HG02588 (cell line): ENCODE data around the gene RHBDF1.
"Not testable (repeated sequence)": the region's sequence is repeated elsewhere in the genome, so short reads cannot be mapped to it uniquely, and the experiment has no call there.

ENCODE experiments used
- ATAC-seq: cut with Tn5 transposase; IDR thresholded peaks from one replicate; pipeline ENCODE4 v1.9.1; 2021; ENCODE audit warnings: mild to moderate bottlenecking, moderate library complexity; ENCODE audit not compliant: unreplicated experiment

The RHBDF1 gene

DNA sequence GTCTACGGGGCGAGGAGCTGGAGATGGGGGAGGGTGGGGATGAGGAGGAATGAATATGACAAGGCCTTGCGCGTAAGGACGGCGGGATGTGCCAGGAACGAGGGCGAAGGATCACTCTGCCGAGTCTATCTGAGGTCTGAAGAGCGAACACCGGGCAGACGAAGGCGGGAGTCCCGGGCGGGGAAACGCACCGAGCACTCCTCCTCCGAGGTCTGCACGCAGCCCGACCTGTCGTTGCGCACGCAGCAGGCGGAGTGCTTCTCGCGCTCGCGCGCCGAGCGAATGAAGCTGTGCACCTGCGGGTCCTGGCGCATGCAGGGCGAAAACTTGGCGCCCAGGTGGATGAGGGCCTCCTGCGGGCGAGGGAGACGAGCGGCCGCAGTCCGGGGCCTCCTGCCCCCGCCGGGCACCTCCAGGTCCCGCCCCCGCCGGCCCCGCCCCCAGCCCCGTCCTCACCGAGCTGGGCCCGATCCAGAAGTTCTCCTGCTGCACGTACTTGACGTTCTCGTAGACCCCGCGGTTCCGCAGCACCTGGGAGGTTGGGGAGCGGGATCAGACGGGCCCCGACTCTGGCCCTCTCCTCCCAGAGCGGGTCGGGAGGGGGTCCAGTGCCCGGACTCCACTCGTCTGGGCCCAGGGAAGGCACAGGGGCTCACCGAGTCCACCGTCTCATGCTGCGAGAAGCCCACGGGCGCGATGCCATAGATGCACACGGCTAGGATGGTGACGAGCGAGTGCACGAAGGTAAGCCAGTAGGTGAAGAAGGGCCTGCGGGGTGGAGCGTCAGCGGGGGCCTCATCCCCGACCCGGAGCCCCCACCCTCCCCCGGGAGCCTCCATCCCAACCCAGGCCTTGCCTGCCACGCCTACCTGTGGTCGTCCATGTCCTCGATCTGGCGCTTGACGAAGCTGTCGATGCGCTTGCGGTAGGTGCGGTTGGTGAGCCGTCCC is 11.2 kb downstream of the RHBDF1 start:
- no peak for ATAC-seq

GRCh38 chr16:60166-60565 is 12.3 kb downstream of the RHBDF1 start:
- no peak for ATAC-seq

GRCh38 chr16:59440-60059 is 12.9 kb downstream of the RHBDF1 start:
- ATAC-seq = no peak

GRCh38 chr16:58491-59439 is 13.7 kb downstream of the RHBDF1 start:
- no peak for ATAC-seq

DNA sequence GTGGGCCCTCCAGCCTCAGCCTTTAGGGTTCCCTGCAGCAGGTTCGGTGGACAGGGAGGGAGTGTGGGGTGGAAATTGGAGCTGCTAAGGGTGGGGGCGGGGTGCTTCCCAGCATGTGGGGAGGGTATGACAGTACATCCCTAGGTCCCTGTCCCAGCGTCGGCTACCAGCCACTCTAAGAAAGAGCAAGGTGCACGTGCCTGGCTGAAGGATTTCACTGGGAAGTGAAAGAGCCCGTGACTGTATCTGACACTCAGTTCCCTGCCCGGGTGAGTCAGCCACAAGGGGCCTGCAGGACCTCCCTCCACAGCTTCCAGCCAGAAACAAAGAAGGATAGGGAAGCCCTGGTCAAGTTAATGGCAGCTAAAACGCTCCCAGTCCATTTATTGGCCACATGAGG is 14.7 kb downstream of the RHBDF1 start:
- ATAC-seq = no peak

- no peak for ATAC-seq
Measured at GRCh38 chr16:56231-56927, 16.1 kb downstream of the RHBDF1 start.

GRCh38 chr16:55571-56136 is 16.8 kb downstream of the RHBDF1 start:
- ATAC-seq = no peak

GRCh38 chr16:54237-54581 is 18.2 kb downstream of the RHBDF1 start:
- no peak for ATAC-seq

- ATAC-seq = peak; percentile 91
Measured at GRCh38 chr16:53346-54236, 18.8 kb downstream of the RHBDF1 start, which contains the start of the genes POLR3K and SNRNP25. Gene POLR3K (minus strand): TSS chr16:53608. CDS start chr16:53586, 22 bp downstream. Gene SNRNP25 (plus strand): TSS chr16:53828. CDS start chr16:54017, 189 bp downstream.

- ATAC-seq = no peak
Measured at GRCh38 chr16:50769-51591, 21.5 kb downstream of the RHBDF1 start.

GRCh38 chr16:47234-47633 is 25.2 kb downstream of the RHBDF1 start:
- ATAC-seq = no peak

GRCh38 chr16:46510-46909 is 25.9 kb downstream of the RHBDF1 start:
- ATAC-seq = not testable (repeated sequence)

- no peak for ATAC-seq
Measured at GRCh38 chr16:45454-45853, 27.0 kb downstream of the RHBDF1 start.

GRCh38 chr16:44655-45054 is 27.8 kb downstream of the RHBDF1 start:
- no peak for ATAC-seq

DNA sequence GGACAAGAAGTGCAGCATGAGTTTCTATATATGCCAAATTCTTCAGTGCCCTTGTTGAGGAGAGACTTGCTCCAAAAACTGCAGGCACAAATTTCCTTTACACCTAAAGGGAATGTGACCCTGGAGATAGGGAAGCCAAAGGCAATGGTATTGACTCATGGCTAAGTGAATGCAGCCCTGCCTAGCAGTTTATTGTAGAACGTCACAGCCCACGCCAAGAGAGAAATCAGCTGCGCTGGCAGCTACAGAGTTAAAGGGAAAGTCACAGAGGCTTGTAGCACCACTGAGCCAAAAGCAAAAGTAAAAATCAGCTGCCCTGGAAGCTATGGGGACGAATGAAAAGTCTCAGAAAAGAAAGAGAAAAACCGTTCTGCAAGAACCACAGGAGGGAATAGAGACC is 29.1 kb downstream of the RHBDF1 start:
- ATAC-seq = no peak

DNA sequence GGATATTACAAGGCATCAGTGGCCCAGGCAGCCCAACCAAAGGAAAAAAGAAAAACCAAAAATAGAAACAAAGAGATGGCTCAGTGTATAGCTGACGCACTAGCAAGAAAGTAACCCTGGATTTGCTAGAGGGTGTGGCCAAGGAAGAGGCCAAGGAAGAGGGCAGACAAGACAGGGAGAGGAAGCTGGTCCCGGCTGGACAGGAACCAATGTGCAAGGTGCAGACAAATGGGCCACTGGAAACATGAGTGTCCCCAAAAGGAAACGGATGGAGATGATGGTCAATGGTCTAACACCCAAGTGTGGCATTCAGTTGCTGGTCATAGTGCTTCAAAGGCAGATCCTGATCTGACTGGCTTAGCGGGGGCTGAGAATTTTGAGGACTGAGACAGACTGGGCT is 29.7 kb downstream of the RHBDF1 start:
- no peak for ATAC-seq

DNA sequence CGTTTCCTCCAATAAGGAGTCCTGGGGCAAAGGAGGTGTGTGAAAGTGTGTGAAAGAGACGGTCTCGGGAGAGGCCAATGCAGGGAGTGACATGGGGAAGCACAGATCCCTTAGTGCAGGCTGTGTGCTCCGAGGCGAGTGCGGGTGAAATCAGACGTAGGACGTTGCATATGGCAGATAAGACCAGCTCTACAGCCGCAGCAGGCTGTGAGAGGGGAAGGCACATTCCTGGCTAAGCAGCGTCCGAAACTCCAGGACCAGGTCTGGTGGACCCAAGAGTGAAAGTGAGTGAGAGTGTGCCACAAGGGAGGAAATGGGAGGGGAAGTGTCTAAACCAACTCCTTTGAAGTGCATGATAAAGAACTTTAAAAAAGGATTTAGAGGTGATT is 30.4 kb downstream of the RHBDF1 start:
- ATAC-seq = no peak

- no peak for ATAC-seq
Measured at GRCh38 chr16:41439-42068, 30.9 kb downstream of the RHBDF1 start.
